ENCODE data around the gene ERBB4.
"Not testable (repeated sequence)": the region's sequence is repeated elsewhere in the genome, so short reads cannot be mapped to it uniquely, and the experiment has no call there.

The ERBB4 gene

DNA sequence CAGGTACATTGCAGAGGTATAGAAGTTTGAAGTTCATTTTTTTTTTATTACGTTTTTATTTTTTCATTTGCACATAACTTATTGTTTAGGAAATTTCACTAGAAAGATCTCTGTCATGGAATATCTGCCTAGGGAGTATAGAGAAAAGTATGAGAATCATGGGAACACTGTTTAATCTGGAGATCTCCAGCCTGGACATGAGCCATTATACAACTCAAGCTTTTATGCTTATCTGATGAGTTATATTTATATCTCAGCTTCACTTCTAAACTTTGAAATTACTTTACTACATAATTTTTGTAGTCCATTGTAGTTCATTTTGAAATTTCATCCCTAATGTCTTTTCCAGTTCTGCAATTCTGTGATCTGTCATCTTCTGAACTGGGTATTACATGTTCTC, 515.6 kb downstream of the ERBB4 start:
- no peaks in the 10 kb centered on the region for H3K9me3 ChIP-seq (ENCODE audit: control insufficient read depth, insufficient read depth, low read length)
- no peaks in the 10 kb centered on the region for H3K27me3 ChIP-seq (ENCODE audit: control insufficient read depth, low read length)
- no peaks in the 10 kb centered on the region for H4K20me1 ChIP-seq (ENCODE audit: control insufficient read depth, insufficient read depth, low read depth, low read length)
- no peak overlapping the region for H3K4me2 ChIP-seq (ENCODE audit: low read length)
- no peaks in the 10 kb centered on the region for H3F3A ChIP-seq (ENCODE audit: control insufficient read depth, insufficient read depth)
- H3K4me3 ChIP-seq (ENCODE audit: low read length): no peak overlapping the region
- no peaks in the 10 kb centered on the region for H3K36me3 ChIP-seq (ENCODE audit: control insufficient read depth, low read length)
- H3K9me2 ChIP-seq (replicated peaks; ENCODE audit: control insufficient read depth, low read length): no peaks in the 10 kb centered on the region
- no peaks in the 10 kb centered on the region for H3K79me2 ChIP-seq (ENCODE audit: control insufficient read depth, low read length)
- H3K4me1 ChIP-seq (ENCODE audit: control insufficient read depth, low read length): no peaks in the 10 kb centered on the region
- no peak overlapping the region for H3K27ac ChIP-seq (ENCODE audit: low read depth, low read length)
- TF ChIP-seq EZH2phosphoT487 (IDR thresholded peaks at IDR 0.05; ENCODE audit: borderline replicate concordance, low read length) (no peak), CTCF (IDR thresholded peaks at IDR 0.05; ENCODE audit: low read depth, low read length, poor library complexity, severe bottlenecking) (no peak)

- Histone ChIP-seq H3K27ac (ENCODE audit: low read depth, low read length) (no peak overlapping the region), H3K27me3 (ENCODE audit: control insufficient read depth, low read length) (no peaks in the 10 kb centered on the region), H3K79me2 (ENCODE audit: control insufficient read depth, low read length) (no peaks in the 10 kb centered on the region), H3K9me2 (replicated peaks; ENCODE audit: control insufficient read depth, low read length) (no peaks in the 10 kb centered on the region), H3K4me3 (ENCODE audit: low read length) (no peak overlapping the region), H3K9me3 (ENCODE audit: control insufficient read depth, insufficient read depth, low read length) (no peaks in the 10 kb centered on the region), H3F3A (ENCODE audit: control insufficient read depth, insufficient read depth) (no peaks in the 10 kb centered on the region), H3K4me1 (ENCODE audit: control insufficient read depth, low read length) (no peaks in the 10 kb centered on the region), H4K20me1 (ENCODE audit: control insufficient read depth, insufficient read depth, low read depth, low read length) (no peaks in the 10 kb centered on the region), H3K36me3 (ENCODE audit: control insufficient read depth, low read length) (no peaks in the 10 kb centered on the region), H3K4me2 (ENCODE audit: low read length) (no peak overlapping the region)
- TF ChIP-seq CTCF (IDR thresholded peaks at IDR 0.05; ENCODE audit: low read depth, low read length, poor library complexity, severe bottlenecking) (no peak), EZH2phosphoT487 (IDR thresholded peaks at IDR 0.05; ENCODE audit: borderline replicate concordance, low read length) (no peak)
Observed at GRCh38 chr2:212021947-212022346, 516.7 kb downstream of the ERBB4 start.

- H3K27ac ChIP-seq (ENCODE audit: low read depth, low read length): no peak overlapping the region
- no peaks in the 10 kb centered on the region for H3K9me2 ChIP-seq (replicated peaks; ENCODE audit: control insufficient read depth, low read length)
- no peaks in the 10 kb centered on the region for H4K20me1 ChIP-seq (ENCODE audit: control insufficient read depth, insufficient read depth, low read depth, low read length)
- H3K9me3 ChIP-seq (ENCODE audit: control insufficient read depth, insufficient read depth, low read length): no peaks in the 10 kb centered on the region
- H3K4me1 ChIP-seq (ENCODE audit: control insufficient read depth, low read length): peaks cover 4% of the 10 kb centered on the region
- no peaks in the 10 kb centered on the region for H3K36me3 ChIP-seq (ENCODE audit: control insufficient read depth, low read length)
- H3F3A ChIP-seq (ENCODE audit: control insufficient read depth, insufficient read depth): no peaks in the 10 kb centered on the region
- H3K27me3 ChIP-seq (ENCODE audit: control insufficient read depth, low read length): no peaks in the 10 kb centered on the region
- H3K79me2 ChIP-seq (ENCODE audit: control insufficient read depth, low read length): no peaks in the 10 kb centered on the region
- H3K4me2 ChIP-seq (ENCODE audit: low read length): no peak overlapping the region
- H3K4me3 ChIP-seq (ENCODE audit: low read length): no peak overlapping the region
- no peak for TF ChIP-seq CTCF (IDR thresholded peaks at IDR 0.05; ENCODE audit: low read depth, low read length, poor library complexity, severe bottlenecking)
Observed at GRCh38 chr2:212015588-212015987, 523.0 kb downstream of the ERBB4 start.

DNA sequence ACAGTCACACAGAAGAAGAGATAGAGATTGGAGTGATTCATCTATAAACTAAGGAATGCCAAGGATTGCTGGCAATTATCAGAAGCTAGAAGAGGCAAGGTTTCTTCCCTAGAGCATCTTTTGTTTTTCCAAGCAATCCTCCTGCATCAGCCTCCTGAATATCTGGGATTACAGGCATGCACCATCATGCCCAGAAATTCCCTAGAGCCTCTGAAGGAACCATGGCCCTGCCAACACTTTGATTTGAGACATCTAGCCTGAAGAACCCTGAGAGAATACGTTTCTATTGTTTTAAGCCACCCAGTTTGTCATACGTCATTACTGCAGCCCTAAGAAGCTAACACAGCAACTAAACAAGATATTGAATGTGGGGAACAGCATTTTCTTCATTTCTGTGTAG, 525.0 kb downstream of the ERBB4 start:
- H3F3A ChIP-seq (ENCODE audit: control insufficient read depth, insufficient read depth): no peaks in the 10 kb centered on the region
- H4K20me1 ChIP-seq (ENCODE audit: control insufficient read depth, insufficient read depth, low read depth, low read length): no peaks in the 10 kb centered on the region
- H3K4me2 ChIP-seq (ENCODE audit: low read length): no peak overlapping the region
- H3K36me3 ChIP-seq (ENCODE audit: control insufficient read depth, low read length): no peaks in the 10 kb centered on the region
- TF ChIP-seq EZH2phosphoT487 (IDR thresholded peaks at IDR 0.05; ENCODE audit: borderline replicate concordance, low read length) (no peak), CTCF (IDR thresholded peaks at IDR 0.05; ENCODE audit: low read depth, low read length, poor library complexity, severe bottlenecking) (no peak)
- H3K4me1 ChIP-seq (ENCODE audit: control insufficient read depth, low read length): peaks cover 16% of the 10 kb centered on the region
- no peaks in the 10 kb centered on the region for H3K9me2 ChIP-seq (replicated peaks; ENCODE audit: control insufficient read depth, low read length)
- no peaks in the 10 kb centered on the region for H3K9me3 ChIP-seq (ENCODE audit: control insufficient read depth, insufficient read depth, low read length)
- H3K27me3 ChIP-seq (ENCODE audit: control insufficient read depth, low read length): no peaks in the 10 kb centered on the region
- H3K4me3 ChIP-seq (ENCODE audit: low read length): no peak overlapping the region
- no peaks in the 10 kb centered on the region for H3K79me2 ChIP-seq (ENCODE audit: control insufficient read depth, low read length)
- no peak overlapping the region for H3K27ac ChIP-seq (ENCODE audit: low read depth, low read length)

DNA sequence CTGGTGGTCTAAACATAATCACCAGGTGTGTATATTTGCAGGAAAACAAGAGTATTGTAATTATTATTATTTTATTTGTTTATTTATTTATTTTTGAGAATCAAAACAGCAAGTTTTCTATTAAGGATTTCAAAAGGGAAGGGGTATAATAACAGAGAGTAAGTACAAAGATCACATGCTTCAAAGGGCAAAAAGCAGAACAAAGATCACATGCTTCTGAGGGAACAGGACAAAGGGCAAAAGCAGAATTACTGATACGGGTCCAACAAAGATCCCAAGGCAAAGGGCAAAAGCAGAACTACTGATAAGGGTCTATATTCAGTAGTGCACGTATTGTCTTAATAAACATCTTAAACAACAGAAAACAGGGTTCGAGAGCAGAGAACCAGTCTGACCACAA, 528.3 kb downstream of the ERBB4 start:
- H3K4me3 ChIP-seq (ENCODE audit: low read length); H3K9me2 ChIP-seq (replicated peaks; ENCODE audit: control insufficient read depth, low read length); H3K27me3 ChIP-seq (ENCODE audit: control insufficient read depth, low read length); H3K79me2 ChIP-seq (ENCODE audit: control insufficient read depth, low read length); H4K20me1 ChIP-seq (ENCODE audit: control insufficient read depth, insufficient read depth, low read depth, low read length); H3K4me2 ChIP-seq (ENCODE audit: low read length); H3K9me3 ChIP-seq (ENCODE audit: control insufficient read depth, insufficient read depth, low read length); H3K36me3 ChIP-seq (ENCODE audit: control insufficient read depth, low read length); H3K27ac ChIP-seq (ENCODE audit: low read depth, low read length); H3F3A ChIP-seq (ENCODE audit: control insufficient read depth, insufficient read depth): not testable (repeated sequence)
- peaks cover 18% of the 10 kb centered on the region for H3K4me1 ChIP-seq (ENCODE audit: control insufficient read depth, low read length)

Measured in DOHH2 (cell line).